Measurements from ENCODE around the gene PRXL2B.

PRXL2B gene

DNA sequence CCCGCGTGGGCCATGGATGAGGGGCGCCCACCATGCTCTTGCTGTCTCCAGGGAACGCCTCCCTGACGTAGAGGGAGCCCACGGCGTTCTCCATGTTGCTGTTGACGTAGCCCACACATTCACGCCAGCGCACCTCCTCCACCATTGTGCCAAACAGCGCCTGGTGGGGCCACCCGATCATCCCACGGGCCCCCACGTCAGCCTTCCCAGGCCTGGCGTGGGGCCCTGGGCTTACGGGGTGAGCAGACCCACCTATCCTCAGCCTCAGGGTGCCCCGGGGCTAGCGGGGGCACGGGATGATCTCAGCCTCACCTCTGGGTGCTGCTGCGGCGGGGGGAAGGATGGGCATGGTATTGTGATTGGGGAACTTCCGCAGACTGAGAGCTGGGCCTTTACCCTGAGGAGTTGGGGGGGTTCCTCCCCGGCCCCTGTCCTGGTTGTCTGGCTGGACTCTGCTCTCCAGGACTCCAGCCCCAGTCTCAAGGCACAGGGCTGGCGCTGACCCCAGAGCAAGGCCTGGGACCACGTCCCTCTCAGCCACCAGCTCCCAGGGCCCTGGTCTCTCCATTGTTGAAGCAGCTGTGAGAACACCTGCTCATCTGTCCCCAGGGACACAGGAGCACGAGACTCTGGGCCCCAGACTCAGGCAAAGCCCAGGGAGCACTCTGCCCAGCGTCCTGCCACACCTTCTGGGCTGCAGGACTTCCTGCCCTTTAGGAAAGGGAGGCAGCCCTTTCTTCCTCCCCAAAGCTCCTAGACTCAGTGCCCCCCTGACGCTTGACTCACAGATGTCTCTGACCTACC, 10.2 kb downstream of the PRXL2B start:
- TF ChIP-seq ARNT (IDR thresholded peaks at IDR 0.05), result no peak
- CTCF ChIA-PET, result no interaction called here
- POLR2A ChIA-PET, result no interaction called here
- no peak for DNase-seq (ENCODE audit: extremely low spot score)

DNA sequence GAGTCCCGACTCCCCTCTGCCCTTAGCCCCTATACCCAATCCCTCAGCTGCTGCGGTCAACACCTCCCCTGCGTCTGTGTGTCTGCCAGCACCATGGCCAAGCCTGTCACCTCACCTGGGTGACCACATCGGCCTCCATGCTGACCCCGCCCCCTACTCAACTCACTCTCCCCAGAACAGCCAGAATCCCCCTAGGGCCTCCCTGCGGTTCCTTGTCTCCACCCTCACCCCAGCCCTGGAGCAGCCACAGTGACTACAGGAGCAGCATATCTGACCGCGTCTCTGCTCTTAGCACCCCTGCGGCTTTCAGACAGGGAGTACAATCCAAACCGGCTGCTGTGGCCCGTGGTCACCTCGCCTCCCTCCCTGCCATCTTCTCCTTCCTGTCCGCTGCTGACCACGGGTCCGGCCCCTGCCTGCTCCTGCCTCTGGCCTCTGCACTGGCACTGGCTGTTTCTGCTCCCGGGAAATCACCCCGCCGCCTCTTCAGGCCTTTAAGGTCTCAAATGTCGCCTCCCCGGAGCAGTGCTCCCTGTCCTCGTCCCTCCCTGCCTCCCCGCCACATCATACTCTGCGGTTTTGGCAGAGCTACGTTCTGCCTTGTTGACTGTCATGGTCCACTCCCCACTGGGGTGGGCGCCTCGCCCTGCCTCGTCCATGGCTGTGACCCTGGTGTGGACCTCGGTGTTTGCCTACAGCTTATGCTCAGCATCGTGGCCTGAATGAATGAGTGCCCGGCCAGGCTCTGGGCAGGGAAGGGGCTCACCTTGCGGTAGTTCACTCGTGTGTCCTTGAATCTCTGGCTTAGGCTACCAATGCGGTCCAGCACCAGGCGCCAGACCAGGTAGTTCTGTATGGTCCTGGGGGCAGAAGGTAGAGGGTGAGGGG, 11.1 kb downstream of the PRXL2B start:
- ChIA-PET POLR2A (no interaction called here), CTCF (no interaction called here)
- TF ChIP-seq L3MBTL2 (conservative IDR thresholded peaks at IDR 0.05), result no peak
- TF ChIP-seq ZNF384 (IDR thresholded peaks at IDR 0.05), result no peak
- TF ChIP-seq FOXM1 (IDR thresholded peaks at IDR 0.05; ENCODE audit: borderline replicate concordance), result no peak
- no peak for TF ChIP-seq LEF1 (IDR thresholded peaks at IDR 0.05; ENCODE audit: borderline replicate concordance)
- no peak for TF ChIP-seq SP1 (IDR thresholded peaks at IDR 0.05)
- no peak for TF ChIP-seq NFRKB (IDR thresholded peaks at IDR 0.05)
- TF ChIP-seq ELF4 (IDR thresholded peaks at IDR 0.05), result no peak
- TF ChIP-seq ARNT (IDR thresholded peaks at IDR 0.05), result no peak
- no peak for DNase-seq (ENCODE audit: extremely low spot score)

DNA sequence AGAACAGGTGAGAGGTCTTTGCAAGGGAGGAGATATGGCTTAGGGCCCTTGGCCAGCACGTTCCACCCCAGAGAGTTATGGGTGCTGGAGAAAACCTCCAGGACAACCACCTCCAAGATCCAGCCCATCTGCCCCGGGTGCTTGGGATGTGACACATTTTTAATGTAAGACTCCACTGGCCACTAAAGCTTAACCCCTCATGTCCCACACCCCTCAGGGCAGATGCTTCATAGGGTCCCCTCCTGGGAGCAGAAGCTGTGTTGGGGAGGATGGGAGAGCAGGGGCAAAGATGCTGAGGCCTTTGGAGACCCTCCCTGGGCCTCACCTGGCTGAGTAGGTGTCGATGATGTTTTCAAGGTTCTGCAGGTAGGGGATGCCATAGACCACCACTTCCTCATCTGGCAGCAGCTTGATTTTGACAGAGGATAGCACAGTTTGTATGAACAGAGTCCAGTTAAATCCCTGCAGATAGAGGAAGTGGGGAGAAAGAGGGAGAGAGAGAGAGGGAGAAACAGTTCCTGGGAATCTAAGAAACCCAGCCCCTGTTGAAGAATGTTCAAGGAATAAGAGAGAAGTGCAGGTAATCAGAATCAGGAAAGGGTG, 11.9 kb downstream of the PRXL2B start:
- no peak for TF ChIP-seq NFRKB (IDR thresholded peaks at IDR 0.05)
- no peak for TF ChIP-seq FOXK2 (IDR thresholded peaks at IDR 0.05)
- TF ChIP-seq FOXM1 (IDR thresholded peaks at IDR 0.05; ENCODE audit: borderline replicate concordance), result no peak
- TF ChIP-seq LEF1 (IDR thresholded peaks at IDR 0.05; ENCODE audit: borderline replicate concordance), result no peak
- TF ChIP-seq SP1 (IDR thresholded peaks at IDR 0.05), result no peak
- TF ChIP-seq FOXA1 (IDR thresholded peaks at IDR 0.05), result no peak
- TF ChIP-seq, protein P1, sequence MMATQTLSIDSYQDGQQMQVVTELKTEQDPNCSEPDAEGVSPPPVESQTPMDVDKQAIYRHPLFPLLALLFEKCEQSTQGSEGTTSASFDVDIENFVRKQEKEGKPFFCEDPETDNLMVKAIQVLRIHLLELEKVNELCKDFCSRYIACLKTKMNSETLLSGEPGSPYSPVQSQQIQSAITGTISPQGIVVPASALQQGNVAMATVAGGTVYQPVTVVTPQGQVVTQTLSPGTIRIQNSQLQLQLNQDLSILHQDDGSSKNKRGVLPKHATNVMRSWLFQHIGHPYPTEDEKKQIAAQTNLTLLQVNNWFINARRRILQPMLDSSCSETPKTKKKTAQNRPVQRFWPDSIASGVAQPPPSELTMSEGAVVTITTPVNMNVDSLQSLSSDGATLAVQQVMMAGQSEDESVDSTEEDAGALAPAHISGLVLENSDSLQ (IDR thresholded peaks at IDR 0.05), result no peak
- POLR2A ChIA-PET, result no interaction called here

DNA sequence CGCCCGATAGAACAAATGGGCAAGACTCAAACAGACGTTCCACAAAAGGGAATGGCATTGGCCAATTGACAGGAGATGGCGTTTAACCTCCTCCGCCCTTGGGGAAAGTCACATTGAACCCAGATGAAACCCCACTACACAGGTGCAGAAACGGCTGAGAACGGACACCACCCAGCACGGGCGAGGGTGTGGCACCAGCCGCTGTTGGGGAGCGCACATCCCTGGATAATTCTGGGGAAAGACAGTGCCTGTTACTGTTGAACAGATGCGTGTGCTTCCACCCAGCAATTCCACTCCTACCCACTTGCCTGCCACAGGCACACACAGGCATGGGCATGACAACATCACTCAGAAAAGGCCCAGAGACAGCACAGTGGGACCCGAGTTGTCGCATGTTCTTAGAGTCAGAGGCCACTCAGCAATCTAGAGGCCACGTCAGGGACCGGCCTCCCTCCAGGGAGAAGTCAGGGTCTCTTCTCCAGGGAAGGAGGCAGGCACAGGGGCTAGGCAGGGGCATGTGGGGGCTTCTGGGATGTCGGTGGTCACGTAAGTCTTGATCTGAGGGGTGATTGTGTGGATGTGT, 15.2 kb downstream of the PRXL2B start:
- POLR2A ChIA-PET, result no interaction called here
- no peak for DNase-seq (ENCODE audit: extremely low spot score)
- CTCF ChIA-PET, result no interaction called here
- TF ChIP-seq HDGF (IDR thresholded peaks at IDR 0.05; ENCODE audit: borderline replicate concordance), result no peak
- TF ChIP-seq BHLHE40 (IDR thresholded peaks at IDR 0.05; ENCODE audit: borderline replicate concordance), result no peak
- TF ChIP-seq, protein P1 (IDR thresholded peaks at IDR 0.05), result no peak
- TF ChIP-seq L3MBTL2 (conservative IDR thresholded peaks at IDR 0.05), result no peak
- no peak for TF ChIP-seq SP1 (IDR thresholded peaks at IDR 0.05)
- no peak for TF ChIP-seq TARDBP (IDR thresholded peaks at IDR 0.05)
- no peak for TF ChIP-seq CTBP1 (IDR thresholded peaks at IDR 0.05; ENCODE audit: borderline replicate concordance)
- no peak for TF ChIP-seq FOXM1 (IDR thresholded peaks at IDR 0.05; ENCODE audit: borderline replicate concordance)
- TF ChIP-seq ZNF384 (IDR thresholded peaks at IDR 0.05), result no peak
- no peak for TF ChIP-seq SUZ12 (IDR thresholded peaks at IDR 0.05)
- no peak for TF ChIP-seq FOXA1 (IDR thresholded peaks at IDR 0.05)
- TF ChIP-seq ARNT (IDR thresholded peaks at IDR 0.05), result no peak
- TF ChIP-seq FOXK2 (IDR thresholded peaks at IDR 0.05), result no peak
- TF ChIP-seq LEF1 (IDR thresholded peaks at IDR 0.05; ENCODE audit: borderline replicate concordance), result no peak

More for the DNA sequence above, 11.9 kb downstream of the PRXL2B start:
- CTCF ChIA-PET, result no interaction called here
- no peak for DNase-seq (ENCODE audit: extremely low spot score)

DNA sequence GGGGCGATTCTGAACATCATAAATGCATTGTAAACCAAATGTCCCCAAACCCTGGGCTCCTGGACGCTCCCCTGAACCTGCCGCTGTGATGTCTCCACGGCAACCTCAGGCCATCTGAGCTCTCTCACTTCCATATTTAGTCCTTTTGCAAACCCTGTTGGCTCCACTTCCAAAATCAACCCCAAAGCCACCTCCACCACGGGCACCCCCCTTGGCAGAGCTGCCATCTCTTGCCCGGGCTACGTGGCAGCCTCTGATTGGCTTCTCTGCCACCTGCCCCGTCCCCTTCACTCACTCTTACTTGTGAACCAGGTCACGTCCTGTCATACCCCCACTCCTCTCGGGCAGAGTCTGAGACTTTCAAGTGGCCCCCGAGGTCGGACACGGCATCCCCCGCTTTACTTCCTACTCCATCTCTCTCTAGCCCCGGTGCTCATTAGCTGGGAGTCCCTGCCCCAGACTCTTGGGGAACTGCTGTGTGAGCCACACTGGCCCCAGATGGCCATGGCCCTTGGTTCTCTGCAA, 15.8 kb downstream of the PRXL2B start:
- TF ChIP-seq ZNF384 (IDR thresholded peaks at IDR 0.05), result no peak
- no peak for TF ChIP-seq FOXM1 (IDR thresholded peaks at IDR 0.05; ENCODE audit: borderline replicate concordance)
- no peak for TF ChIP-seq FOXK2 (IDR thresholded peaks at IDR 0.05)
- no peak for TF ChIP-seq LEF1 (IDR thresholded peaks at IDR 0.05; ENCODE audit: borderline replicate concordance)
- TF ChIP-seq FOXA1 (IDR thresholded peaks at IDR 0.05), result no peak
- TF ChIP-seq HDGF (IDR thresholded peaks at IDR 0.05; ENCODE audit: borderline replicate concordance), result no peak
- TF ChIP-seq SP1 (IDR thresholded peaks at IDR 0.05), result no peak
- TF ChIP-seq BHLHE40 (IDR thresholded peaks at IDR 0.05; ENCODE audit: borderline replicate concordance), result no peak
- TF ChIP-seq ELF4 (IDR thresholded peaks at IDR 0.05), result no peak
- no peak for TF ChIP-seq CTBP1 (IDR thresholded peaks at IDR 0.05; ENCODE audit: borderline replicate concordance)
- TF ChIP-seq TARDBP (IDR thresholded peaks at IDR 0.05), result no peak
- no peak for TF ChIP-seq SUZ12 (IDR thresholded peaks at IDR 0.05)
- TF ChIP-seq ARNT (IDR thresholded peaks at IDR 0.05), result no peak
- TF ChIP-seq NFRKB (IDR thresholded peaks at IDR 0.05), result no peak
- TF ChIP-seq, protein P1 (IDR thresholded peaks at IDR 0.05), result no peak
- TF ChIP-seq L3MBTL2 (conservative IDR thresholded peaks at IDR 0.05), result no peak
- ChIA-PET POLR2A (no interaction called here), CTCF (no interaction called here)
- DNase-seq (ENCODE audit: extremely low spot score), result no peak

Data from HEK293T (cell line).